ENCODE data around the gene TNFRSF1B.

Gene TNFRSF1B

GRCh38 chr1:12169442-12170135 lies 2.8 kb downstream of the TNFRSF1B start:
- H2BK12ac ChIP-seq (ENCODE audit: low read length), result no peak overlapping the region
- H3K79me1 ChIP-seq (ENCODE audit: low read depth, low read length), result no peaks in the 10 kb centered on the region
- H2BK15ac ChIP-seq (ENCODE audit: low read length), result no peak overlapping the region
- H3K23ac ChIP-seq (ENCODE audit: low read depth, low read length, poor library complexity), result no peak overlapping the region
- H3K4me3 ChIP-seq (ENCODE audit: low read length in 2 of 2), result no peak overlapping the region
- no peak overlapping the region for H3K4ac ChIP-seq (ENCODE audit: low read length)
- no peaks in the 10 kb centered on the region for H3K36me3 ChIP-seq (replicated peaks in 1 of 2; ENCODE audit: control insufficient read depth in 2 of 2, insufficient read depth in 2 of 2, low read length in 2 of 2)
- H3K27ac ChIP-seq (replicated peaks; ENCODE audit: low read length), result no peak overlapping the region
- H2BK120ac ChIP-seq (ENCODE audit: low read depth, low read length), result no peak overlapping the region
- H2BK5ac ChIP-seq (ENCODE audit: low read length), result no peak overlapping the region
- H4K91ac ChIP-seq (ENCODE audit: low read depth, low read length, poor library complexity), result no peak overlapping the region
- no CpG with 5 or more reads among the region's 8 CpGs for WGBS, 2 donors (ENCODE audit: extremely low coverage in 2 of 2, insufficient read length in 2 of 2, insufficient replicate concordance in 1 of 2)
- no peak overlapping the region for H3K18ac ChIP-seq (ENCODE audit: low read length)
- no peak for DNase-seq (ENCODE audit: low spot score)
- no peaks in the 10 kb centered on the region for H3K9me3 ChIP-seq (replicated peaks in 1 of 2; ENCODE audit: control insufficient read depth in 2 of 2, insufficient read depth in 1 of 2, low read depth in 1 of 2, low read length in 2 of 2)
- H4K8ac ChIP-seq (ENCODE audit: low read depth, low read length), result no peak overlapping the region
- H3K9ac ChIP-seq (ENCODE audit: low read depth, low read length, poor library complexity), result no peak overlapping the region
- peaks cover 6 to 13% of the 10 kb centered on the region in 2 donors for H3K4me1 ChIP-seq (ENCODE audit: control insufficient read depth in 2 of 2, insufficient read depth in 1 of 2, low read depth in 1 of 2, low read length in 2 of 2)
- H2AK5ac ChIP-seq (ENCODE audit: low read depth, low read length), result peak overlapping the region; percentile 44
- H2AFZ ChIP-seq (ENCODE audit: low read length), result no peak overlapping the region
- H3K27me3 ChIP-seq (ENCODE audit: control insufficient read depth in 3 of 3, insufficient read depth in 3 of 3, low read depth in 1 of 3, low read length in 3 of 3), result peaks cover 7 to 55% (median 23%) of the 10 kb centered on the region in 3 experiments
- H3K4me2 ChIP-seq (ENCODE audit: insufficient read depth, low read length, poor library complexity, severe bottlenecking), result no peak overlapping the region
- no peak overlapping the region for H3K14ac ChIP-seq (ENCODE audit: low read length)

GRCh38 chr1:12170263-12170671 lies 3.5 kb downstream of the TNFRSF1B start:
- peaks cover 12 to 19% of the 10 kb centered on the region in 2 donors for H3K4me1 ChIP-seq (ENCODE audit: control insufficient read depth in 2 of 2, insufficient read depth in 1 of 2, low read depth in 1 of 2, low read length in 2 of 2)
- H3K27me3 ChIP-seq (ENCODE audit: control insufficient read depth in 3 of 3, insufficient read depth in 3 of 3, low read depth in 1 of 3, low read length in 3 of 3), result peaks cover 7 to 48% (median 21%) of the 10 kb centered on the region in 3 experiments
- no peak overlapping the region for H2BK120ac ChIP-seq (ENCODE audit: low read depth, low read length)
- no peak overlapping the region for H4K8ac ChIP-seq (ENCODE audit: low read depth, low read length)
- H2BK15ac ChIP-seq (ENCODE audit: low read length), result no peak overlapping the region
- no peak overlapping the region for H2BK5ac ChIP-seq (ENCODE audit: low read length)
- H3K27ac ChIP-seq (replicated peaks; ENCODE audit: low read length), result no peak overlapping the region
- WGBS, 2 donors (ENCODE audit: extremely low coverage in 2 of 2, insufficient read length in 2 of 2, insufficient replicate concordance in 1 of 2), result no CpG with 5 or more reads among the region's 9 CpGs
- H3K4ac ChIP-seq (ENCODE audit: low read length), result no peak overlapping the region
- H3K79me1 ChIP-seq (ENCODE audit: low read depth, low read length), result no peaks in the 10 kb centered on the region
- H2BK12ac ChIP-seq (ENCODE audit: low read length), result no peak overlapping the region
- H2AK5ac ChIP-seq (ENCODE audit: low read depth, low read length), result peak overlapping the region; percentile 44
- no peaks in the 10 kb centered on the region for H3K9me3 ChIP-seq (replicated peaks in 1 of 2; ENCODE audit: control insufficient read depth in 2 of 2, insufficient read depth in 1 of 2, low read depth in 1 of 2, low read length in 2 of 2)
- H3K4me2 ChIP-seq (ENCODE audit: insufficient read depth, low read length, poor library complexity, severe bottlenecking), result no peak overlapping the region
- no peak overlapping the region for H3K14ac ChIP-seq (ENCODE audit: low read length)
- H3K18ac ChIP-seq (ENCODE audit: low read length), result peak overlapping the region; percentile 20
- no peak overlapping the region for H3K23ac ChIP-seq (ENCODE audit: low read depth, low read length, poor library complexity)
- no peak overlapping the region for H4K91ac ChIP-seq (ENCODE audit: low read depth, low read length, poor library complexity)
- H3K4me3 ChIP-seq (ENCODE audit: low read length in 2 of 2), result no peak overlapping the region
- no peak overlapping the region for H2AFZ ChIP-seq (ENCODE audit: low read length)
- no peak overlapping the region for H3K9ac ChIP-seq (ENCODE audit: low read depth, low read length, poor library complexity)
- DNase-seq (ENCODE audit: low spot score), result no peak
- H3K36me3 ChIP-seq (replicated peaks in 1 of 2; ENCODE audit: control insufficient read depth in 2 of 2, insufficient read depth in 2 of 2, low read length in 2 of 2), result no peaks in the 10 kb centered on the region

GRCh38 chr1:12171206-12172041 lies 4.6 kb downstream of the TNFRSF1B start:
- peaks cover 7 to 37% (median 21%) of the 10 kb centered on the region in 3 experiments for H3K27me3 ChIP-seq (ENCODE audit: control insufficient read depth in 3 of 3, insufficient read depth in 3 of 3, low read depth in 1 of 3, low read length in 3 of 3)
- DNase-seq (ENCODE audit: low spot score), result no peak
- H3K9ac ChIP-seq (ENCODE audit: low read depth, low read length, poor library complexity), result no peak overlapping the region
- no peaks in the 10 kb centered on the region for H3K9me3 ChIP-seq (replicated peaks in 1 of 2; ENCODE audit: control insufficient read depth in 2 of 2, insufficient read depth in 1 of 2, low read depth in 1 of 2, low read length in 2 of 2)
- H3K14ac ChIP-seq (ENCODE audit: low read length), result no peak overlapping the region
- H3K4me2 ChIP-seq (ENCODE audit: insufficient read depth, low read length, poor library complexity, severe bottlenecking), result no peak overlapping the region
- no peak overlapping the region for H2BK120ac ChIP-seq (ENCODE audit: low read depth, low read length)
- no peaks in the 10 kb centered on the region for H3K79me1 ChIP-seq (ENCODE audit: low read depth, low read length)
- H3K4me3 ChIP-seq (ENCODE audit: low read length in 2 of 2), result no peak overlapping the region
- no CpG with 5 or more reads among the region's 12 CpGs for WGBS, 2 donors (ENCODE audit: extremely low coverage in 2 of 2, insufficient read length in 2 of 2, insufficient replicate concordance in 1 of 2)
- no peak overlapping the region for H3K18ac ChIP-seq (ENCODE audit: low read length)
- no peak overlapping the region for H4K8ac ChIP-seq (ENCODE audit: low read depth, low read length)
- H3K23ac ChIP-seq (ENCODE audit: low read depth, low read length, poor library complexity), result peak overlapping the region; percentile 40
- no peak overlapping the region for H2BK15ac ChIP-seq (ENCODE audit: low read length)
- no peaks in the 10 kb centered on the region for H3K36me3 ChIP-seq (replicated peaks in 1 of 2; ENCODE audit: control insufficient read depth in 2 of 2, insufficient read depth in 2 of 2, low read length in 2 of 2)
- H3K4ac ChIP-seq (ENCODE audit: low read length), result no peak overlapping the region
- H2BK5ac ChIP-seq (ENCODE audit: low read length), result no peak overlapping the region
- H3K27ac ChIP-seq (replicated peaks; ENCODE audit: low read length), result no peak overlapping the region
- no peak overlapping the region for H2BK12ac ChIP-seq (ENCODE audit: low read length)
- peak overlapping the region; percentile 47 for H2AK5ac ChIP-seq (ENCODE audit: low read depth, low read length)
- no peak overlapping the region for H4K91ac ChIP-seq (ENCODE audit: low read depth, low read length, poor library complexity)
- H3K4me1 ChIP-seq (ENCODE audit: control insufficient read depth in 2 of 2, insufficient read depth in 1 of 2, low read depth in 1 of 2, low read length in 2 of 2), result peaks cover 17 to 24% of the 10 kb centered on the region in 2 donors
- no peak overlapping the region for H2AFZ ChIP-seq (ENCODE audit: low read length)

All from neuronal stem cell (in vitro differentiated cells).